Fibroblast of pulmonary artery (primary cell): ENCODE measurements around the gene SLC8A1.
A peak's percentile ranks its signal among the peaks of the same experiment; 100 is the strongest.

Experiments used
- DNase-seq: peaks from one replicate; pipeline ENCODE4 v3.0.0-alpha.2; 2010; ENCODE audit warnings: low read depth
- H3K4me3 ChIP-seq: replicated peaks from 2 replicates; pipeline ENCODE4 v1.5.1; 2011; ENCODE audit warnings: low read depth, mild to moderate bottlenecking, control low read depth, low read length, moderate library complexity
- CTCF ChIP-seq: IDR thresholded peaks from 2 replicates; pipeline ENCODE4 v1.5.1; 2011; ENCODE audit warnings: mild to moderate bottlenecking, control low read depth, low read length, inconsistent platforms; ENCODE audit errors: missing control alignments

Gene SLC8A1

DNA sequence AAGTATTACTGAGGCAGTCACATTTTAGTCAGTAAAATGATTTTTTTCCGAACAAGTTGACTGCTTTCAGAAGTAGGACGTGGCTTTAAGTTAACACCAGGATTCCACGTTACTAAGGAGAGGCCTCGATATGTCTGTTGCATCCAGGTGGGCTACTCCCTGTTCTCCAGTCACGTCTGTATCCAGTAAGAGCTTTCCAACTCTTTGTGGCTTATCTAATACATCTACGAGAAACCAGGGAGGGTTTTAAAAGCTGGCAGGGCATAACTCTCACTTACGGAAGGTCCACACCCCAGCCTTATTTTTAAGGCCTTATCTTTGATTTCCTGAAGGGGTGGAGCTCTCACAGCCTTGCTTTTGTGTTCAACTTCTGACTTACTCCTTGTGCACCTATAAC lies 99.2 kb downstream of the SLC8A1 start:
- no peak overlapping the region for H3K4me3 ChIP-seq
- DNase-seq: no peak
- TF ChIP-seq CTCF: no peak

- no peak for DNase-seq
- TF ChIP-seq CTCF: no peak
These were observed 99.7 kb downstream of the SLC8A1 start for GRCh38 chr2:40352041-40352702.

DNA sequence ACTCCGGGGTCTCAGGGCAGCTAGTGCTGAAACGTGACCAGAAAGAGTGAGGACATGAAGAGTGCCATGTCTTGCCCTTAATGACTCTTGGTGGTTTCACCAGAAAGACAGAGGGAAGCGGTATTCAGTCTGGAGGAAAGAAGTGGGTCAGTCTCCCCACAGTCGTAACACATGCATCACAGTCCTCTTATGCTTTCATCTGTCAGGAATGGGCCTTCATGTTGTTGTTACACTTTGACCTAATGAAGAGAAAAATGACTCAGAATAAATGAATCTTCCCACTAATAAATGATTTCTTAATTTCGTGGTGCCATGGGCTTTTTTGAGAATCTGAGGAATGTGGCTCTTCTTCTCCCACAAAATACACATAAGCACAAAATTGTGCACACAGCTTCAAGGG lies 103.2 kb downstream of the SLC8A1 start:
- TF ChIP-seq CTCF: no peak
- DNase-seq: peak; percentile 57
- no peak overlapping the region for H3K4me3 ChIP-seq

More at GRCh38 chr2:40352041-40352702, 99.7 kb downstream of the SLC8A1 start:
- H3K4me3 ChIP-seq: no peak overlapping the region

GRCh38 chr2:40348038-40348437 lies 103.9 kb downstream of the SLC8A1 start:
- H3K4me3 ChIP-seq: no peak overlapping the region
- no peak for TF ChIP-seq CTCF
- DNase-seq: no peak

- no peak for TF ChIP-seq CTCF
- peak; percentile 33 for DNase-seq
- no peak overlapping the region for H3K4me3 ChIP-seq
These were observed 105.1 kb downstream of the SLC8A1 start for GRCh38 chr2:40346535-40347354.

DNA sequence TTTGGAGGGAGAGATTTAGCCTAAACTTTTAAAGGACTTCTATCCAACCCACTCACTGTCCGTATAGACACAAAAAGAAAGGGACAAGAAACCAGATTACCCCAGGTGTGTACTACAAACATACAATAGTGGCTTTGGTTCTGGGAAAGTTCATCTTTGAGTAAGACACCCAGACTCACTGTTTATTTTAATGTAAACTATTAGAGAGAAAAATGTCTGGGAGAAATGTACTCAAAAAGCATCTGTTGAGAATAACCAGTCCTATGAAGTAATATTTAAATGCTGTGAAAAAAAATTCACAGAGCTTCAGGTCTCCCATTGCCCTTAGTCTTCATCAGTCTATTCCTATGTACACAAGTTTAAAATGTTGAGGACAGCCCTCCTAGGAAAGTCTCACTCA lies 107.5 kb downstream of the SLC8A1 start:
- TF ChIP-seq CTCF: no peak
- no peak overlapping the region for H3K4me3 ChIP-seq
- DNase-seq: no peak

GRCh38 chr2:40343902-40344301 lies 108.0 kb downstream of the SLC8A1 start:
- no peak for TF ChIP-seq CTCF

More at GRCh38 chr2:40343902-40344301, 108.0 kb downstream of the SLC8A1 start:
- H3K4me3 ChIP-seq: no peak overlapping the region
- DNase-seq: peak; percentile 51
